Glomerular visceral epithelial cell (primary cell): ENCODE results near the gene PELI3.
A peak's percentile ranks its signal among the peaks of the same experiment; 100 is the strongest.
"Not testable (repeated sequence)": the region's sequence is repeated elsewhere in the genome, so short reads cannot be mapped to it uniquely, and the experiment has no call there.

Experiments used
- DNase-seq: peaks from one replicate; pipeline ENCODE4 v3.0.0-alpha.2; 2016; ENCODE audit errors: extremely low spot score

The PELI3 gene

GRCh38 chr11:66443602-66444001, 23.1 kb upstream of the PELI3 start:
- peak; percentile 31 for DNase-seq

- no peak for DNase-seq
Observed at GRCh38 chr11:66447012-66447411, 19.7 kb upstream of the PELI3 start.

GRCh38 chr11:66448523-66448922, 18.2 kb upstream of the PELI3 start:
- DNase-seq = no peak

DNA sequence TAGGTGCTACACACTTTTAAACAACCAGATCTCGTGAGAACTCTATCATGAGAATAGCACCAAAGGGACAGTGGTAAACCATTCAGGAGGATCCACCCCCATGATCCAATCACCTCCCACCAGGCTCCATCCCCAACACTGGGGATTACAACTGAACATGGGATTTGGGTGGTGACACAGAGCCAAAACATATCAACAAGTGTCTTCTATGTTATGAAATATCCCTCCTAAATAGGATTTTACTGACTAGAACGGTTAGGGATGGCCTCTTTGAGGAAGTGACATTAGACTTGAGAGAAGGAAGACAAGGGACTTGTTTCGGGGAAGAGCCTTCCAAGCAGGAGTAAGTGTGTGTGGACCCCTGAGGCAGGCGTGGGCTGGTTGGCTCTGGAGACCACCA, 16.1 kb upstream of the PELI3 start:
- no peak for DNase-seq

DNA sequence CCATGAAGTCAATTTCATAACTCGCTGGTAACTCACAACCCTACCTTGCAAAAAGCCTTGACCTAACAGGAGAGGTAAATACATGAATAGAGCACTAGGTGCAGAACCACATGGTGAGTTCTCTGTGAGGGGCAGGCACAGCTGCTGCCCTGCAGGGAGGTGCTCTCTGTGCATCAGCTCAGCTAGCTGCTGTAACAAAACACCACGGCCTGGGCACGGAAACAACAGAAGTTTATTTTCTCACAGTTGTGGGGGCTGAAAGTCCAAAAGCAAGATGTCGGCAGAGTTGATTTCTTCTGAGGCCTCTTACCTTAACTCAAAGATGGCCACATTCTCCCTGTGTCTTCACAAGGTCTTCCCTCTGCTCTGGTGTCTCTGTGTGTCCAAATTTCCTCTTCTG, 15.0 kb upstream of the PELI3 start:
- DNase-seq = no peak

DNA sequence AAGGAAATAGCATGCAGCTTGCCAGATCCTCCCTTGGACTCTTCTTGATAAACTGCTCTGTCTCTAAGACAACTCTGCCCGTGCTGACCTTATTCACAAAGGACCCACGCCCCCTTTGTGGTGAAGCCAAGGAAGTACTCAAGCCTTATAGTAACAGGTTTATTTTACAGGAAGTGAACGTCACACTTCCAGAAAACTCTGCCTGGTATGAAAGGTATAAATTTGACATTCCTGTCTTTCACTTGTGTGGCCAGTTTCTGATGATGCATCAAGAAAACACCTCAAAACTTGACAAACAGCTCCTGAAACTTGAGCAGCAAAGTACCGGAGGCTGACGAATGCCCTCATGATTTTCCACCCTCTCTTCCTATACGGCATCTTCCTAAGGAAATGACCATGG, 12.5 kb upstream of the PELI3 start:
- no peak for DNase-seq

DNA sequence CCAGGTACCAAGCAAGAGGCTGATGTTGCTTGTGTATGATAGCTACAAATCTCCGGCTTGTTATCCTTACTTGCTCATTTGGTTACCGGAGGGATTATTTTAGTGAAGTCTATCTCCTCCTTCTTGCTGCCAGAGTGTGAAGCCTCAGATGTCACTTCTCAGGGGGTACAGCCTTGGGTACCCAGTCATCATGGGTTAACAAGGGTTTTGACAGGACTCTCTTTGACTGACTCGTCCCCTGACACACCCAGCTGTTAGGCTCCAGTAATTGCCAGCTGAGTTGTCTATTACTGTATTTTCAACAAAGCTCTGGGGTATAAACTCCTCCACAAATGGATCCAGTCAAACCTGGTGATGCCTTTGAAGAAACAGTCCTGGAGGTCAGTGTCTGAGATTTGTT, 11.9 kb upstream of the PELI3 start:
- no peak for DNase-seq

DNA sequence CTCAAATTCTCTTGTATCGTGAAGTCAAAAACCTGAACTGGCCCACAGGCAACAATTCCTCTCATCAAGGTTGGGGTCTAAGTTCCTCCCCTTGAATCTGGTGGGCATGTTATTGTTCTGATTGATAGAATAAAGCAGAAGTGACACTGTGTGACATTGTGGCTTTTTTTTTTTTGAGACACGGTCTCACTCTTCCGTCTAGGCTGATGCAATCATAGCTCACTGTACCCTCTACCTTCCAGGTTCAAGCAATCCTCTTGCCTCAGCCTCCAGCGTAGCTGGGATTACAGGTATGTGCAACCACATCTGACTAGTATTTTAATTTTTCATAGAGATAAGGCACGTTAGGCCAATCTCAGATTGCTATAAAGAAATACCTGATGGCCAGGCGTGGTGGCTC, 8.9 kb upstream of the PELI3 start:
- DNase-seq = no peak

DNA sequence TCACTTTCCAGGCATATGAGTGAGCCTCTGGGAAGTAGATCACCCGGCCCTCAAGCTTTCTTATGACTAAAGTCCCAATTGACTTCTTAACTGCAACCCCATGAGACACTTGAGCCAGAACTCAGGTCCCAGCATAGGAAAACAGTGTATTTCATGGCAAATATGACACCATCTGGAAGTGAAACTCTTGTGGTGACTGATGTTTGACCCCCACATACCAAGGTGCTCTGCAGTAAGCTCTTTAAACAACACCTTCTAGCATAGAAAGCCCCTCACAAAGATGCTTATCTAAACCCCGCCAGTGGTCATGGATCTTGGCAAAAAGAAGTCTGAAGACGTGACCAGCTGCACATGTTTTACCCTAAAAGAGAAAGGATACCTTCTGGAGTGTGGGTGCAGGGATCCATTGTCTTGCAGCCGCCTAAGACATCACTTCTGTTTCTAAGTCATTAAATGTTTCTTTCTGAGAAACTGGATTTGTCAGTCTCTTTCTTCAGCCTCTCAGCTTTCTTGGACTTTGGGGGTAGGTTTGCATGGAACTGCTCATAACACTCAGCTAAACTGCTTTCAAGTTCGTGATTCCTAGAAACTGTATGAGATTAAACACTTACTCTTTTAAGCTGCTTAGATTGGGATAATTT, 7.4 kb upstream of the PELI3 start:
- no peak for DNase-seq

- no peak for DNase-seq
Observed at GRCh38 chr11:66462010-66462409, 4.7 kb upstream of the PELI3 start.

- no peak for DNase-seq
Observed at GRCh38 chr11:66462911-66463310, 3.8 kb upstream of the PELI3 start.

DNA sequence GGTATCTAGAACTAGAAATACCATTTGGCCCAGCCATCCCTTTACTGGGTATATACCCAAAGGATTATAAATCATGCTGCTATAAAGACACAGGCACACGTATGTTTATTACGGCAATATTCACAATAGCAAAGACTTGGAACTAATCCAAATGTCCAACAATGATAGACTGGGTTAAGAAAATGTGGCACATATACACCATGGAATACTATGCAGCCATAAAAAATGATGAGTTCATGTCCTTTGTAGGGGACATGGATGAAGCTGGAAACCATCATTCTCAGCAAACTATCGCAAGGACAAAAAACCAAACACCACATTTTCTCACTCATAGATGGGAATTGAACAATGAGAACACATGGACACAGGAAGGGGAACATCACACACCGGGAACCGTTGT, 2.6 kb upstream of the PELI3 start:
- not testable (repeated sequence) for DNase-seq

DNA sequence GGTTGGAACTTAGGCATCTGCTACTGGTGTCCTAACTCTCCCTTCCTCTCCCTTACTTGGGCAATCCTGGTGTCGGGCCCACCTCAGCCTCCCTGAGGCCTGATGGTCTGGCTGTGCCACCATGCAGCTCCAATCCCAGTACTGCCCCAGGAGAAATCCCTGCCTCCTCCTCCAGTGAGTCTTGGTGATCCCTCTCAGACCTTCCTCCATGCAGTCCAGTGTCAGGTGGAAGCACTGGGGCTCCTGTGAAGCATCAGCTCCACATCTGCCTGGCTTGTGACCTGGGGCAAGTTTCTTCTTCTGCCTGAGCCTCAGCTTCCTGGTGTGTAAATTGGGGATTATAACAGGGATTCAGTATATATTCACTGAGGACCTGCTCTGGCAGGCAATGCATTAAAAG, 1.8 kb upstream of the PELI3 start:
- no peak for DNase-seq

DNA sequence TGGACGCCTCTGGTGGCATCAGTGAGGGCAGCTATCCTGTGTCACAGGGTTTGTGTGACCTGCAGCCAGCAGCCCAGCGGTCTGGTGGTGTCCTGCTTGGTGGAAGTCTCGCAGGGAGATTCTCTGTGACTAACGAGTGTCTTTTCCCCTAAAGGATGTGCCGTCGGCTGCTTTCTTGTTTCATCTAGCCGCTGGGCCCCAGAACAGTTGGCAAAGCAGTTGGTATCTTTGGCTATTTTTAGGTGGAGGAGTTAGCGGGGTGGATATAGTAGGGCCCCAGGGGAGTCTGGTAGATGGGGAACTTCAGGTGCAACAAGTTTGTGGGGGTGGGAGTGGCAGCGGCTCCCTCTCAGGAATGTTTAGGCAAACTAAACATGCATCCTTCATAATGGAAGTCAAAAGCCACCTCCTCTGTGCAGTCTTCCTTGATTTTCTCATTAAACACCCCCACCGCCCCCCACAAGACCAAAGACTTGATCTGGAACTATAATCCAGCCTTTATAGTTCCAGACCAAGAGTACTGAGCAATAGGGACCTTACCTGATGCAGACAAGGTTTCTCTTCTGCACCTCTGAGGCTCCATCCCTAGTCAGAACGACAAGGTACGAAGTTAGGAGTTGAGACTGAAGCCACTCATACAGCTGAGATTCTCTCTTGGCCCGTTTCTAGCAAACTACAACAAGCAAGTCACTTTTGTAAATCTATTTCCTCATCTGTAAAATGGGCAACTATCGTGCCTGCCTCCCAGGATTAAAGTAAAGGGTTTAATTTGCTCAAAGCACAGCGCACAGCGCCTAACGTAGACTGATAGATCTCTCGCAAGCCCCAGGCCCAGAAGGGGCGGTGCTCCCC, 1.1 kb upstream of the PELI3 start:
- DNase-seq = no peak

DNA sequence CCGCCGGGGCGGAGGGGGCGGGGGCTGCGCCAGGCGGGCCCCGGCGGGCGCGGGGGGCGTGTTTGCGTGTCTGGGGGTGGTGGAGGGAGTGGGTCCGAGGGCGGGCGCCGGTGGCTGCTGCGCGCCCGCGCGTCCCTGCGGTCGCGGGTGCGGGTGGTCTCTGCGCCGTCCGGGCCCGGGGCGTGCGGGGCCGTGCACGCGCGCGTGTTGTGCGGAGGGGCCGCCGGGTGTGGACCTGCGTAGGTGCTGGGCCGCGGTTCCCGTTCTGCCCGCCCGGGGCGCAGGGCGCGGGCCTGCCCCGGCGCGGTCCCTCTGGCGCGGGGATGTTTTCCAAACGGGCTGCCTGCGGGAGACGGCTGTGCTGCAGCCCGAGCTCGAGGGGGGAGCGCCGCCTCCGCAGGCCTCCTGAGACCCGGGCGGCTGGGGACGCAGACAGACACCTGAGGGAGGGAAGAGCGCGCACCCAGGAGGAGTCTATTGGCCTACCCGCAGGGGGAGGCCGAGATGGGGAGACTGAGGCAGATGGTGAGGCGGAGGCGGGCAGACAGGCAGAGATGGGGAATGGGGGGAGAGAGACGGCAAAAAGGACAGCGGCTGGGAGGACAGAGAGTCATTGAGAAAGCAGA, 442 bp downstream of the PELI3 start:
- DNase-seq = peak; percentile 41

- DNase-seq = no peak
Observed at GRCh38 chr11:66467756-66468155, 1.1 kb downstream of the PELI3 start.

- no peak for DNase-seq
Observed at GRCh38 chr11:66468691-66469090, 2.0 kb downstream of the PELI3 start.

- no peak for DNase-seq
Observed at GRCh38 chr11:66469441-66469840, 2.7 kb downstream of the PELI3 start.

DNA sequence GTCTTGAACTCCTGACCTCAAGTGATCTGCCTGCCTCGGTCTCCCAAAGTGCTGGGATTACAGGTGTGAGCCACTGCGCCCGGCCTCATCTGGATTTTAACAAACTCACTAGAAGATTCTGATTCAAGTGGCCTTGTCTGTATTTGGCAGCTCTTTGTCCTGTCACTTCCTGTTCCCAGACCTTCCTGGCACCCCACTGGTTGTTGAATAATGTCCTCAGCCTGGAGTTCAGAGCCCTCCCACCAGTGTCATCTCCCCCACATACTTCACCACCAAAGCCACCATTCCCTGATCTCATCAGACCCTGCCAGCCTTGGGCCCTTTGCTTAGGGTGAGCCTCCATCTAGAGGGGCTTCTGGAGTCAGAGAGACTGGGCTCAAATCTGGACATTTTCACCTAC, 3.3 kb downstream of the PELI3 start:
- DNase-seq = no peak

DNA sequence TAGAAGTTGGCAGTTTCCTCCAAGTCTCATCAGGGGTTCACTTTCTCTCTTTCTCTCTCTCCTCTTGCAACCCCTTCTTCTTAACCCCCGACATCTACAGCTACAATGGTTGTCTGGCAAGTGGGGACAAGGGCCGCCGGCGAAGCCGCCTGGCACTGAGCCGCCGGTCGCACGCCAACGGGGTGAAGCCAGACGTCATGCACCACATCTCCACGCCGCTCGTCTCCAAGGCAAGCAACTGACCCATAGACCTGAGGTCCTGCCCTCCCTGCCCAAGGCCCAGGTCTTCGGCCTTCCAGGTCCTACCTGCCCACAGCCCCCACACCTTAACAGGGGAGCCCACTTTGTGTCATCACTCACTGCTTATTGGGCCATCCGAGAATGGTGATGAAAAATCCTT, 4.4 kb downstream of the PELI3 start:
- no peak for DNase-seq

GRCh38 chr11:66472054-66472453, 5.3 kb downstream of the PELI3 start:
- DNase-seq = no peak

GRCh38 chr11:66473167-66473566, 6.5 kb downstream of the PELI3 start:
- DNase-seq = no peak
